Hematopoietic multipotent progenitor cell treated with erythropoietin and hydrocortisone succinate and interleukin-3 and kit ligand, for 17 days (in vitro differentiated cells): ENCODE data around the gene ALG12.
"Not testable (repeated sequence)": the region's sequence is repeated elsewhere in the genome, so short reads cannot be mapped to it uniquely, and the experiment has no call there.

ENCODE experiments used
- DNase-seq: peaks from one replicate; pipeline ENCODE4 v3.0.0-alpha.2; 2015; ENCODE audit warnings: low spot score

Gene ALG12

DNA sequence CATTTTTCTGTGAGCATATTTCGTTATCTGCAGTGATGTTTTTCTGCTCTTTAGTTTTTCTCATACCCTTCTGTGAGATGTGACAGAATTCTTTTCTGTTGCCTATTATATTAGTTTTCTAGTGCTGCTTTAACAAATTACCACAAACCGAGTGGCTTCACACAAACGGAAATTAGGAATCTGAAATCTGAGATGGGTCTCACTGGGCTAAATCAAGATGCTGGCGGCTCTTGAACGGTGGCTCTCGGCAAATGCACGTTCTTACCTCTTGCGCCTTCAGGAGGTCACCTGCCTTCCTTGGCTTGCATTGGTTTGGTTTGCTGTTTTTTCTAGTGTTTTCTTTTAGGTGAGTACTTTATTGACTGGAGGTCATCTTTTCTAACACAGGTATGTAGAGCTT lies 51.6 kb downstream of the ALG12 start:
- DNase-seq, result no peak

DNA sequence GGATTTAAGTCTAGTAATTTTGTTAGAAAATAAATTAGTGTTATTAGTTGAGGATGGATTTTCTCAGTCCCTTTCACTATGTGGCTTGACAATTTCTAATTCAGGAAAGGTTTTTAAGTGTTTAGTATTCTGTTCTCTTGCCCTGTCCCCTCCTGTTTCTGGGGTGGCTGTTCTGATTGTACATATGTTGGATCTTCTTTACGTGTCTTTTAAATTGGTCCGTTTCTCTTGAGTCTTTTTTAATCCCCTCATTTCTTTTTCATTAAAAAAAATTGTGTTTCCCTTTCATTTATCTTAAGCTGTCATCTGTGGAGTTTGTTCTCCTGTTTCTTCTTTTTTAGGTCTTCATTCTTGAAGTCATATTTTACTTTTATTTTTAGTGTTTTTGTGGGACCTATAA lies 52.1 kb downstream of the ALG12 start:
- no peak for DNase-seq

DNA sequence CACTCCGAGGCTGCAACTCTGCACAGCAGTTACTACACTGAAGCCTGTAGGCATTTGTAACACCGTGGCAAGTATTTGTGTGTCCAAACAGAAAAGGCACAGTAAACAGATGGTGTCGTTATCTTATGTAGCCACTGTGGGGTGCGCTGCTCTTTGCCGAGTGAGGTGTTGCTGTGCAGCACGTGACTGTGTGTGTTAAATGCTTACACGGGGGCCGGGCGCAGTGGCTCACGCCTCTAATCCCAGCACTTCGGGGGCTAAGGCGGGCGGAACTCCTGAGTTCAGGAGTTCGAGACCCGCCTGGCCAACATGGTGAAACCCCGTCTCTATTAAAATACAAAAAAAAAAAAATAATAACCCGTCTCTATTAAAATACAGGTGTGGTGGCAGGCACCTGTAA lies 53.1 kb downstream of the ALG12 start:
- DNase-seq, result no peak

DNA sequence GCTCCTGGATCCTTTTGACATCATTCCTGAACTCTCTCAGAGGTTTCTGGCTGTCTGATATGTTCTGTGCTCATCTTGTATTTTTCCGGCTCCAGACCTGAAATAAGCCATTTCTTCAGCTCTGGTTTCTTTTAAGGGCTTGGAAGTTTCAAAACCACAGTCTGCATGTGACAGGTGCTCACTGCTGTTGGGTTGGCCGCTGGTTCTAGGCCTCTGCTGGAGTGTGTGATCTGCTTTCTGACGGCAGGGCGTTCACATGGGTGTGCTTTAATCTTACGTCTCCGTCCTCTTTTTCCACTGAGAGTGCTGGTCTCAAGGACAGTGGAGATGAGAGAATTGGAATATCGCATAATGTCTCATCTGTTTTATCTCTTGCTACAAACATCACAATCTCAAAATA lies 54.3 kb downstream of the ALG12 start:
- DNase-seq, result no peak

DNA sequence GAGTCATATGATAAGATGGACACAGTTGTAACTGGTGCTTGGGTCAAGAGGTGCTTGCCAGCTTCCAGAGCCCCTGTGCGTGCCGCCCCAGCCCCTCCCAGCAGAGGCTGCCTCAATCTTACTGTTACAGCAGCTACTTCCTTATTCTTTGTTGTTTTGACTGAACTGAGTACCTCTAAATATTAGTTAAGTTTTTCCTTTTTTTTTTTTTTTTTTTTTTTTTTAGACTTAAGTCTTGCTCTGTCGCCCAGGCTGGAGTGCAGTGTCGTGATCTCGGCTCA lies 55.8 kb downstream of the ALG12 start:
- DNase-seq, result no peak

DNA sequence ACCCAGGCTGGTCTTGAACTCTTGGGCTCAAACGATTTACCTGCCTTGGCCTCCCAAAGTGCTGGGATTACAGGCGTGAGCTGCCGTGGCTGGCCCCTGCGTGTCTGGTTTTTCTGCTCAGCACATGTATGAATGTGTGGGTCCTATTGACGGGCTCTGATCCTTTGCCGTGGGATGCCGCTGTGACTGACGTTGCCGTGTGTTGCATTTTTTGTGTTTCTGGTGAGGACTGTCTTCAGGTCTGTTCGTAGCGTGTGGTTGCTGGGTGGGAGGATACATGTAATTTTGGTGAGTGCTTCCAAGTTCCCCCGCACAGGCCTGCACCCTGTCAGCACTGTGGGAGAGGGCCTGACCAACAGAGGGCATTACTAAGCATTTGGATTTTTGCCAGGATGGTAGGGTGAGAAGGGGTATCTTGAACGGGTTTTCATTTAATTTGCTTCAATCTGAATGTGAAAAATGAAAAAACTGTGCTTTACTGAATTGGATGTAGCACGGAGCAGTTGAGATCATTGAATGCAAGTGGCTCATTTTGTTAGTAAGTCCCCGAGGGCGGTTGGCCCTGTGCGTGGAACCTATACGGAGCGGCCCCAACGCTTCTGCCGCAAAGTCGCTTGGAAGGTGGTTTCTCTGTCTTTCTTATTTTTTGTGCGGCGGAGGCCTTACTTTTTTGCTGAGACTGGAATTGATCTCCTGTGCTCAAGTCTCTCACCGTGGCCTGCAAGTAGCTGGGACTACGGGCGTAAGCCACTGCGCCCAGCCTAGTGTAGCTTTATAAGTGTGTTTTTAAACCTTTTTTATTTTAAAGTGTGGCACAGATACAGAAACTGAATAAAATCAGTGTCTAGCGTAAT lies 56.4 kb downstream of the ALG12 start:
- no peak for DNase-seq

DNA sequence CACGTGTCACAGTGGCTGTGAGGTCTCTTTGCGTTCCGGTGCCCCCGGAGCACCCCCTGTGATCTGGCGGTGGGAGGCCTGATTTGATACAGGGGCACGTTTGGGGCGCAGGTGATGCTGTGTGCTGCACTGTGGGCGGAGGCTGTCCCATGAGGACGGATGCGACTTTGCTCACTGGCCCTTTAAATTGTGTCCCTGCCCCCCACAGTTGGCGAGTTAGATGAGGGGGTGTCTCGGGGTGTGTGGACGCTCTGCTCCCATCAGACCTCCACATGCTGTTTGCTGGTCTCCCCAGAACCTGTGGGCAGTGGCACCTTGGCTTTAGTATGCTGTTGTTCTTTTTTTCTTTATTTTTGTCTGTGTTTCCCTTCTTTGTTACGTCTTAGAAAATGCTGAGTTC lies 59.4 kb downstream of the ALG12 start:
- no peak for DNase-seq

DNA sequence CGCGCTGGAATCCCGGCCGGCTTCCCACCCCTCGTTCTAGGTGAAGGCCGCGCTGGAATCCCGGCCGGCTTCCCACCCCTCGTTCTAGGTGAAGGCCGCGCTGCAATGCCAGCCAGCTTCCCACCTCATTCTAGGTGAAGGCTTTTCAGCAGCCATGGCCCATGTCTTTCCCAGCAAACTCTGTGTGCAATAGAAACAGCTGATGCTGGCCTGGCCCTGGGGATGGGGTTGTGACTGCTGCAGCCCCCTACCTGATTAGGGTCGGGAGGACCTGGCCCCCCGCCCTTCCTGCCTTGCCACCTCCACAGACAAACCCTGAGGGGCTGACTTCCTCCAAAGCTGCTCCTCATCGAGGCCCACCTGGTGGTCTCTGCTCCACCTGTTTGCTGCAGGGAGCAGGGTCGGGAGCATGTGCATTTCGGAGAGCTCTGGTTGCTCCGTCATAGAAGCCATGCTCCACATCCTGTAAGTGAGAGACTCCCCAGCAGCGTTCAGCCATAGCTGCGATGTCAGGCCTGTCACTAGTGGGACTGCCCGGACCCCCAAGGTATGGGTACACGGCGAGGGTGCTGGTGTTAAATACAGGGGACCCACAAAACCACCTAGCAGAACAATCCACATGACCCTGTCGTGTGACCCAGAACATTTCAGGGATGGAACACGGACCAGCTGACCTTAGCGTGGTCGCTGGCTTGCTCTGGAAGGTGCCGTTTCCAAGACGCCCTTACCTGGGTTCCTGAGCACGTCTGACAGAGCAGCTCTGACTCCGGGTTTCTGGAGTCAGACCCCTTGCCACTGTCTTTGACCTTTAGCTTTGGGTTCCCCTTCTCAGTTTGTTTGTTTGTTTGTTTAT lies 61.2 kb downstream of the ALG12 start:
- no peak for DNase-seq

DNA sequence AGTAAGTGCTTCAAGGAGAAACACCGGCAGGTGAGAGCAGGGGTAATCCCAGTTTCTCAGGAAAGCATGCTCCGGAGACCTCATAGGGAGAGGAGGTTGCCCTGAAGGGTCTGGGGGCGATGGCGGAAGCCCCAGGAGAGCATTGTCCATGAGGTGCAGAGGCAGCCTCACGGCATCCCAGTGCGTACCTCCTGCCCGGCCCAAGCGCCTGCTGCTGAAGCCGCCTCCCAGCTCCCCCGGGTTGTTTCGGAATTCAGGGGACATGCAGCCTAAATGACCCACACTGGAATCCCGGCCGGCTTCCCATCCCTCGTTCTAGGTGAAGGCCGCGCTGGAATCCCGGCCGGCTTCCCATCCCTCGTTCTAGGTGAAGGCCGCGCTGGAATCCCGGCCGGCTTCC lies 61.9 kb downstream of the ALG12 start:
- DNase-seq, result no peak

DNA sequence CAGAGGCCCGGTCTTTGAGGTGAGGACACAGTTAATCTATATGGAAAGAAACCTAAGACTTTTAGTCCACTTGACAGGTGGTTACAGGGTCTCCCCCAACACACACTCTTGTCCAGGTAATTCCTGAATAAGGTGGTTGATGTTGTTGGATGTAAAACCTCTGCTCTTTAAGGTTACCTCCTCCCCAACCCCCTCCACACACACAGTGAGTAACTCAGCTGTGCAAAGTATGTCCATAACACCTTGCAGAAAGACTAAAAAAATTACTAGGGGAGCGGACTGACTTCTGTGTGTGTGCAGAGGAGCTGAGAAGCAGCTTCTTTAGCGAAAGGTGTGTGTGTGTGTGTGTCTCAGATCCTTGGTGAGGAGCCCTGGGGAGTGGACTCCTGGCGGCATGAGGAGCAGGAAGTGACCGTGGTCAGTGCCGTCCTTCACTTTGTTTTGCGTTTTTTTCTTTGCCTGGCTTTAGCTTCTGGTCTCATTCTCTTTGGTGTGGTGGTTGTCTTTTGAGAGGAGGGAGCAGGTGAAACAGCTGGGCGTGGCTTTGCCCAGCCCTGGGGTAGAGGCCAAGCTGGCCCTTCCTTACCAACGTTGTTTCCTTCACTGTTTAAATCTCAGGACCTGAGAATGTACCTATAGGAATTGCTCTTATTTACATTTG lies 62.9 kb downstream of the ALG12 start:
- DNase-seq, result peak; percentile 11

DNA sequence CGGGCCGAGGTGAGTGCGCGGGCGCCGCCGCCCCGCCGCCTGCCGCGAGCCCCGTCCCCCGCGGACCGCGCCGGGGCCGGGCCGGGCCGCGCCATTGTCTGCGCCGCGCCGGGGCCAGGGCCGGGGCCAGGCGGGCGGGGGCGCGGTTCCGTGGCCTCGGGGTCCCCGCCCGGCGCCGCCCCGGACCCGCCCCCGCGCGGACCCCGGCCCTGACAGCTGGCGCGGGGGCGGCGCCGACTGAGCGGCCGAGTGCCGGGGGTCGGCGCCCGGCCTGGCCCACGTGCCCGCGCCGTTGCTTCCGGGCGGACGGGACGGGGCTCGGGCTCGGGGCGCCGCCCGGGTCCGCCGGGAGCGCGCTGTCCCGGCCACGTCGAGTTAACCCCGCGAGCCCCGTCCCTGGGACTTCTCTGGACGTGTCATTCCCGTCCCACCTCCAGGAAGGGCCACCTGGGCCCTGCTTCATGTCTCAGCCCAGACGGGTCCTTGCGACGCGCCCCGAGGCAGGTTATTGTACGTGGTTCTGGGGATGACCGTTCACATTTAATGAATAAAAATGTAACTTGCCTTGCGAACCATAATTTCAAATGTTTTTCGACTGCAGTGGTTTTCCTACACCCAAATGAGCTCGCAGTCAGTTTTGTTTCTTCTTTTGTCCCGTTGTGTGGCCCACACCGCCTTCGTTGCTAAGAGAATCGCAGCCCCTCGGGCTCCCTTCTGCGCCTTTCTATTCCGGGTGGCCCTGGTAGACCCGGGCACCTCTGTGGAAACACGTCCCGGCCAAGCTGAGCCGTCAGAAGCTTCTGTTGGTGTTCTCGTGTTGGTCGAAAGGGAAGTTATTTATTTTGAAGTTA lies 64.0 kb downstream of the ALG12 start:
- peak; percentile 17 for DNase-seq

DNA sequence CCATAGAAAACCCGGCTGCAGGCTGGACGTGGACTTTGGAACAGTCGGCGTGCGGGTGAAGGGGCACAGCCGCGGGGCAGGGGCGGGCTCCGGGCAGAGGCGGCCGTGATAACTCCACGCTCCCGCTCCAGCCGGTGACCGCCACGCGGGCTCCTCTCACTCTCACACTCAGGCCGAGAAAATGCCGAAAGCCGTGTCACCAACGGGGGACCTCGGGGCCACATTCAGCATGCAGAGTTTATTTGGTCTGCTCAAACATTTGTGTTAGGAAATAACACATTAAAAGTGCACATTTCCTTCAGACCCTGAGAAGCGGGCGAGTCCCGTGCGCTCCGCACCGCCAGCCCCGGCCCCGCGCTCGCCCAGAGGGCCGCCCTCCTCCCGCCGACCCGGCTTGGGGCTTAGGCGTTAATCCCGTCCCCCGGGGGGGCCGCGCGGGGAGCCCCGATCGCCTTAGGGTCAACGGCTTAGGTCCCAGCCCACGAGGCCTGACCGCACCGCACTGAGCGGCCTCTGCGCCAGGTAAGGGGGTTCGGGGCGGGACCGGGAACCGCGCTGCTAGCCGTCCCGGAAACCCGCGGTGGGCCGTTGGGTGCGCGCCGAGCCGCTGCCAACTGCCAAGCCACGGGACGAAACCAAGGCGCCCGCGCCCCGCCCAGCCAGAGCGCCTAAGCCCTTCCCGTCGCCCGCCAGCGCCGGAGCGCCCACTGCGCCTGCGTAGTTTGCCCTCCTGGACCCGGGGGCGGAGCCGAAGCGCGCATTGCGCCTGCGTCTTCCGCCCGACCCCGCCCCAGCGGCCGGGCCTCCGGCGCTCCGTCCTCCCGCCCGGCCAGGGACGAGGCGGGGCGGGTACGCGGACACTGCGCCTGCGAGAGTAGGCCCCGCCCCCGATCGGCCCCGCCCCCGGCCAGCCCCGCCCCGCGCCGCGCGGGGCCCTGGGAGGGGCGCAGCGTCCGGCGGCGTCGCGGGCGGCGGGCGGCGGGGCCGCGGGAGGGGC lies 65.0 kb downstream of the ALG12 start, which contains the start of gene ZBED4:
ZBED4 (plus strand) TSS at position 947 of the 997 bp plus-strand sequence. CDS start 29,819 bp downstream, outside the sequence.
- DNase-seq, result peak; percentile 99

DNA sequence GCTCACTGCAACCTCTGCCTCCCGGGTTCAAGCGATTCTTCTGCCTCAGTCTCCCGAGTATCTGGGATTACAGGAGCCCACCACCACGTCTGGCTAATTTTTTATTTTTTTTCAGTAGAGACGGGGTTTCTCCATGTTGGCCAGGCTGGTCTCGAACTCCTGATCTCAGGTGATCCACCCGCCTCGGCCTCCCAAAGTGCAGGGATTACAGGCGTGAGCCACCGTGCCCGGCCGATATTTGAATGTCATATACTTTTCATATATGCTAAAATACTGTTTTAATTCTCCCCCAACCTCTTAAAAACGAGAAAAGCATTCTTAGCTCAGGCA lies 65.7 kb downstream of the ALG12 start:
- not testable (repeated sequence) for DNase-seq

DNA sequence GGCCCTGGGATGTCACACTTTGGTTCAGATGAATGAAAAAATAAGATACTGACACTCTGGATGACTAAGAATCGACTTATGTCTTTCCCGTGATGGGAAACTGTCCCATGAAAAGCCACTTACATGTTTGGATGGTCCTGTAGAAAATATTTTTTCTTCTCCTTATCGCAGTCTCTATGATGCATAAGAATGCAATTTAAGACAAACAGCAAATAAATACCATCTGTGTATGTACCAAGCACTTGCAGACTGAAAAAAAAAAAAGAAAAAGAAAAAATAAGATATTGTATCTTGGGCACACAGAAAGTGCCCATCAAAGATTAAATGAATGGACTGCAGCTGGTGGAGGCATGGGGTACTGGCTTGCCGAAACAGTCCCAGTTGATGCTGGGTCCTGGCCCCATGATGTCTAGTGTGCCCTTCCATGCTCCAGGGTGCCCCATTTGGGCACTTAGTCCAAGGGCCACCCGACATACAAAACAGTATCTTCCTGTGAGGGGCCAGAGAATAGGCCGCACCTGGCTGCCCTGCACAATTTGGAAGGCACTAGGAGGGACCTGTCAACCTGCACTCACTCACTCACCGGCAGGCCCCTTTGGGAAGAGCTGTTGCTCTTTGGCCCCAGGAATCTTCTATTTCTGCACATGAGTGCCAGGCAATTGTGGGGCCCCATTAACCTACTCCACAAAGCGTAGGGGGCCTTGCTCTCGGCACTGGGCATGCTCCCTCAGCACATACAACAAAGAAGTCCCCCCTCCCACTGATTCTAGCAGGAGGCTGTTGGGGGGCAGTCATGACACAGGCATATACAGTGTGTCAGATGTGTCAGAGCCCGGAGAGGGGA lies 67.1 kb downstream of the ALG12 start:
- DNase-seq, result no peak
